Lung (tissue), 12 donors: ENCODE data around the gene FAM25G. TPM values are rescaled to one million over a fixed set of nuclear protein-coding genes. Genes with fewer than 3 reads are reported as not detected.

ENCODE experiments used
- ATAC-seq: fragments of 200-7000 bp; cut with Tn5 transposase; one replicate; pipeline ENCODE4 v1.9.1; 2020; ENCODE audit warnings: moderate number of reproducible peaks; ENCODE audit not compliant: insufficient read depth, low FRiP score
- DNase-seq, 3 donors: peaks; one replicate each; pipeline ENCODE4 v3.0.0-alpha.2; 2013 to 2017
- H3K27ac ChIP-seq, 2 donors: one replicate each; pipeline ENCODE4 v1.5.1; 2013; ENCODE audit warnings: mild to moderate bottlenecking in 2 of 2, moderate library complexity in 2 of 2, control low read depth in 1 of 2, inconsistent platforms in 1 of 2, low read depth in 1 of 2, low read length in 1 of 2
- H3K27me3 ChIP-seq, 3 donors: one replicate each; pipeline ENCODE4 v1.5.1; 2013; ENCODE audit warnings: low read length in 2 of 3; ENCODE audit not compliant: control insufficient read depth in 3 of 3, insufficient read depth in 3 of 3
- H3K36me3 ChIP-seq, 4 donors: one replicate each; pipeline ENCODE4 v1.5.1; 2013; ENCODE audit warnings: low read length in 4 of 4, mild to moderate bottlenecking in 1 of 4, moderate library complexity in 1 of 4; ENCODE audit not compliant: control insufficient read depth in 4 of 4, insufficient read depth in 4 of 4
- H3K4me1 ChIP-seq, 5 donors: one replicate each; pipeline ENCODE4 v1.5.1; 2013; ENCODE audit warnings: low read length in 5 of 5, mild to moderate bottlenecking in 2 of 5, moderate library complexity in 1 of 5; ENCODE audit not compliant: control insufficient read depth in 5 of 5, insufficient read depth in 5 of 5
- H3K4me3 ChIP-seq: one replicate; pipeline ENCODE4 v1.5.1; 2013; ENCODE audit warnings: mild to moderate bottlenecking, control low read depth, moderate library complexity
- H3K9ac ChIP-seq, 2 donors: one replicate each; pipeline ENCODE4 v1.5.1; 2013; ENCODE audit warnings: low read length in 2 of 2, control low read depth in 1 of 2; ENCODE audit not compliant: insufficient read depth in 1 of 2
- H3K9me3 ChIP-seq, 4 donors: one replicate each; pipeline ENCODE4 v1.5.1; 2013; ENCODE audit warnings: low read length in 3 of 4, mild to moderate bottlenecking in 1 of 4, moderate library complexity in 1 of 4; ENCODE audit not compliant: control insufficient read depth in 4 of 4, insufficient read depth in 3 of 4
- WGBS, 2 donors: extraction: QIAGEN DNeasy Blood & Tissue Kit; methylation state at CpG; one replicate each; pipeline ENCODE4 v1.1.7; 2013; 5-methylcytosine and 5-hydroxymethylcytosine counted together
- polyA plus RNA-seq, 2 donors: library from polyadenylated mRNA; stranded (reverse); fragments of 200-250 nt; gene quantifications; one replicate each; pipeline ENCODE4 v1.2.1, GENCODE V29; 2013
- total RNA-seq, 2 donors: library from RNA; depleted of rRNA in 1 of 2; stranded (reverse); fragments of >200 nt in 1 of 2; gene quantifications; one replicate each; pipeline ENCODE4 v1.2.1, GENCODE V29; 2014 to 2021
- TF ChIP-seq, protein P1 (sequence below): IDR thresholded peaks from 2 replicates; pipeline ENCODE4 v1.5.1; 2012; ENCODE audit warnings: mild to moderate bottlenecking; ENCODE audit errors: control extremely low read depth, extremely low read depth
- donor health status: control.
- donor health status: control.
- donor health status: Bipolar disorder and iron deficiency.
- donor health status: healthy.
- donor health status: DM: yes; HTN: yes; CAD: no.

The FAM25G gene
- total and polyA plus RNA-seq, 4 donors, result not detected

DNA sequence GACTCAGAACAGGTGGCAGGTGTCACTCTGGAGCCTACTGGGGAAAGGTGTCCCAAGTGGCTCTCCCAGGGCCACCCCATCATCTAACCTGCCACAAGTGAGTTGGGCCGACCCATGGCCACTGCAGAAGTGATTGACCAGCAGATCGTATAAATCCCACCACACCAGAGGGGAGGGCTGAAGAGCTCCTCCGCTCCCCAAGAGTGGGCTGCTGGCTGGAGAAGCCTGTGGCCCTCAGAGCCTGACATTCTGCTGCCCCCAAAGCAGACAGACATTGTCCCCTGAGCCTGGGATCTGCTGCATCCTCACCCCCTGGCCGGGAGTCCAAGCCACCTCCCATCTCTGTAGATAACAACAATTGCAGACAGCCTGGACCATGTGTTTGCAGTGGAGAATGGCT lies 44.3 kb downstream of the FAM25G start:
- peaks cover 2 to 23% (median 7%) of the 10 kb centered on the region in 4 donors for H3K9me3 ChIP-seq
- H3K4me3 ChIP-seq, result no peak overlapping the region
- H3K4me1 ChIP-seq, result no peaks in the 10 kb centered on the region
- TF ChIP-seq, protein P1, sequence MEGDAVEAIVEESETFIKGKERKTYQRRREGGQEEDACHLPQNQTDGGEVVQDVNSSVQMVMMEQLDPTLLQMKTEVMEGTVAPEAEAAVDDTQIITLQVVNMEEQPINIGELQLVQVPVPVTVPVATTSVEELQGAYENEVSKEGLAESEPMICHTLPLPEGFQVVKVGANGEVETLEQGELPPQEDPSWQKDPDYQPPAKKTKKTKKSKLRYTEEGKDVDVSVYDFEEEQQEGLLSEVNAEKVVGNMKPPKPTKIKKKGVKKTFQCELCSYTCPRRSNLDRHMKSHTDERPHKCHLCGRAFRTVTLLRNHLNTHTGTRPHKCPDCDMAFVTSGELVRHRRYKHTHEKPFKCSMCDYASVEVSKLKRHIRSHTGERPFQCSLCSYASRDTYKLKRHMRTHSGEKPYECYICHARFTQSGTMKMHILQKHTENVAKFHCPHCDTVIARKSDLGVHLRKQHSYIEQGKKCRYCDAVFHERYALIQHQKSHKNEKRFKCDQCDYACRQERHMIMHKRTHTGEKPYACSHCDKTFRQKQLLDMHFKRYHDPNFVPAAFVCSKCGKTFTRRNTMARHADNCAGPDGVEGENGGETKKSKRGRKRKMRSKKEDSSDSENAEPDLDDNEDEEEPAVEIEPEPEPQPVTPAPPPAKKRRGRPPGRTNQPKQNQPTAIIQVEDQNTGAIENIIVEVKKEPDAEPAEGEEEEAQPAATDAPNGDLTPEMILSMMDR, result no peak
- no peak overlapping the region for H3K9ac ChIP-seq
- DNase-seq, result no peak
- no peak overlapping the region for H3K27ac ChIP-seq
- H3K36me3 ChIP-seq, result no peaks in the 10 kb centered on the region
- H3K27me3 ChIP-seq, result no peaks in the 10 kb centered on the region
- no peak for ATAC-seq
- WGBS, 2 donors, result 88 to 97% methylated on average over 4 of the region's 4 CpGs

DNA sequence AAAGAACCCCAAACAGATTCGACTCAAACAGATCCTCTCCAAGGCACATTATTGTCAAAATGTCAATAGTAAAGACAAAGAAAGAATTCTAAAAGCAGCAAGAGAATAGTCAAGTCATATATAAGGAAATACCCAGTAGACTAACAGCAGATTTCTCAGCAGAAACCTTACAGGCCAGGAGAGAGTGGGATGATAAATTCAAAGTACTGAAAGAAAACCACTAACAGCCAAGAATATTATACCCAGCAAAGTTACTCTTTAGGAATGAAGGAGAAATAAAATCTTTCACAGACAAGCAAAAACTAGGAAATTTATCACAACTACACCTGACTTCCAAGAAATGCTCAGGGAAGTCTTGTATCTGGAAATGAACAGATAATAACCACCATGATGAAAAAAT lies 45.8 kb downstream of the FAM25G start:
- WGBS, 2 donors, result 77 to 87% methylated on average over 1 of the region's 1 CpG
- Histone ChIP-seq H3K4me3 (no peak overlapping the region), H3K9me3 (peaks cover 2 to 23% (median 7%) of the 10 kb centered on the region in 4 donors)

DNA sequence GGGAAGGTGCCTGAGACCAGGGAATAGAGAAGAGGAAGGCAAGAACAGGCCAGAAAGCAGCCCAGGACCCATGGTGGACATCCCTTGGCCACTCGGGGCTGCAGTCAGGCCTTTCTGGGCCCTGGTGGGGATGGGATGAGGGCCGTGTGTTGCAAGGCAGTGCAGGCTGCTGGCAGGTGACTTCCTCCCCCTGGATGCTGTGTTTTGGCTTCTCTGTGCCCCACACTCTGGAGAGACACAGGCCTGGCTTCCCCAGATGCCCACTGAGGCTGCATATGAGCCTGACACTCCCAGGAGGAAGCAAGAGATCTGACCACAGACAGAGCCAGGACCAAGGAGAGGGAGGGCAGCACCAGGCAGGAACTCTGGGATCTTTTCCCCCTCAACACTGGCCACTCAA lies 47.5 kb downstream of the FAM25G start:
- Histone ChIP-seq H3K27ac (no peak overlapping the region), H3K9ac (no peak overlapping the region), H3K4me1 (no peaks in the 10 kb centered on the region), H3K9me3 (peaks cover 2 to 23% (median 7%) of the 10 kb centered on the region in 4 donors), H3K4me3 (no peak overlapping the region), H3K27me3 (no peaks in the 10 kb centered on the region), H3K36me3 (no peaks in the 10 kb centered on the region)
- WGBS, 2 donors, result 84 to 85% methylated on average over 2 of the region's 2 CpGs
- ATAC-seq, result no peak
- DNase-seq, result no peak
- TF ChIP-seq, protein P1, result no peak

More for the DNA sequence above, 45.8 kb downstream of the FAM25G start:
- Histone ChIP-seq H3K9ac (no peak overlapping the region), H3K4me1 (no peaks in the 10 kb centered on the region), H3K27ac (no peak overlapping the region), H3K36me3 (no peaks in the 10 kb centered on the region), H3K27me3 (no peaks in the 10 kb centered on the region)
- ATAC-seq (no peak), DNase-seq (no peak)
- TF ChIP-seq, protein P1, result no peak

DNA sequence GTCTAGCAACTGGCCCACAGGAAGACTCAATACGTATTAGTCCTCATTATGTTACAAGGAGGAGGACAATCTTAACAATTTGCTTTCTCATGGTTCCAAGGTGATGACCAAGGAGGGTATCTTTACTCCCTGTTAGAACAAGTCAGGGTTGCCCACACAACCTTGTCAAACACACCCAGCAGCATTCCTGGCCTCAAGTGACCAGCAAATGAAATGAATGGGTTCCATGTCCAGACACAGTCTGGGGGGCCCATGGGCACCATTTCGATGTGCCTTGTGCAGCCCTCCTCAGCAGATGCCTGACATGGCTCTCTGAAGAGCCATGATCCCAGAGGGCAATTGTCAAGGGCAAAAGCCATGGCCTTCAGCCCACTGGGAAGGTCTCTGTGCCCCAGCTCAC lies 48.4 kb downstream of the FAM25G start:
- 83 to 96% methylated on average over 2 of the region's 2 CpGs for WGBS, 2 donors
- H3K27ac ChIP-seq, result no peak overlapping the region
- H3K36me3 ChIP-seq, result no peaks in the 10 kb centered on the region
- no peak for DNase-seq
- peaks cover 0 to 23% (median 7%) of the 10 kb centered on the region in 4 donors for H3K9me3 ChIP-seq
- H3K4me3 ChIP-seq, result no peak overlapping the region
- TF ChIP-seq, protein P1, result no peak
- H3K4me1 ChIP-seq, result no peaks in the 10 kb centered on the region
- H3K9ac ChIP-seq, result no peak overlapping the region
- H3K27me3 ChIP-seq, result peaks cover 0 to 2% (median 0%) of the 10 kb centered on the region in 3 donors
- no peak for ATAC-seq
